ENCODE results near the gene THPO.

The THPO gene

GRCh38 chr3:184333700-184334099 lies 44.3 kb downstream of the THPO start:
- DNase-seq (ENCODE audit: low read depth): no peak

- no peak for DNase-seq (ENCODE audit: low read depth)
Observed at GRCh38 chr3:184333190-184333589, 44.8 kb downstream of the THPO start.

GRCh38 chr3:184332370-184333090 lies 45.5 kb downstream of the THPO start:
- DNase-seq (ENCODE audit: low read depth): no peak

- no peak for DNase-seq (ENCODE audit: low read depth)
Observed at GRCh38 chr3:184328516-184328915, 49.5 kb downstream of the THPO start.

- no peak for DNase-seq (ENCODE audit: low read depth)
Observed at GRCh38 chr3:184327171-184327570, 50.8 kb downstream of the THPO start.

GRCh38 chr3:184325715-184326369 lies 52.2 kb downstream of the THPO start:
- no peak for DNase-seq (ENCODE audit: low read depth)

GRCh38 chr3:184325269-184325668 lies 52.7 kb downstream of the THPO start:
- no peak for DNase-seq (ENCODE audit: low read depth)

- DNase-seq (ENCODE audit: low read depth): no peak
Observed at GRCh38 chr3:184323696-184324095, 54.3 kb downstream of the THPO start.

GRCh38 chr3:184322731-184323487 lies 55.1 kb downstream of the THPO start:
- no peak for DNase-seq (ENCODE audit: low read depth)
